ENCODE data around the gene NPY5R.

NPY5R gene

DNA sequence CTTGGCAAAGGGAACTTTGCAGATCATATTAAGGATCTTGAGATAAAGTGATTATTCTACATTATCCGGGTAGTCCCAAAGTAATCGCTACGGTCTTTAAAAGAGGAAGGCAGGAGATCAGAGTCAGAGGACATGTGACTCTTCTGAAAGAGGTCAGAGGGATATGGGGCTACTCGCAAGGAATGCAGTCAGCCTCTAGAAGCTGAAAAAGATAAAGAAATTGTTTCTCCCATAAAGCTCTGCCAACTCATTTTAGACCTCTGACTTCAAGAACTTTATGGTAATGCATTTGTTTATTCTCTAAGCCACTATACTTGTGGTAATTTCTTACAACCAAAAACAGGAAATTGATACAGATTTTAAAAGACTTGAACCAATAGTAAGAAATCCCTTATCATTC, 48.6 kb downstream of the NPY5R start:
- ChIA-PET POLR2A (ENCODE audit: low non-redundant PET) (no interaction called here), CTCF (interaction anchor here (0.6 kb wide), 1 partner anchor 31 kb away, joined by 3 read pairs; no protein-coding TSS in a partner anchor)
- no peak overlapping the region for H3K27ac ChIP-seq
- DNase-seq (ENCODE audit: low spot score) = no peak
- TF ChIP-seq, protein P1, sequence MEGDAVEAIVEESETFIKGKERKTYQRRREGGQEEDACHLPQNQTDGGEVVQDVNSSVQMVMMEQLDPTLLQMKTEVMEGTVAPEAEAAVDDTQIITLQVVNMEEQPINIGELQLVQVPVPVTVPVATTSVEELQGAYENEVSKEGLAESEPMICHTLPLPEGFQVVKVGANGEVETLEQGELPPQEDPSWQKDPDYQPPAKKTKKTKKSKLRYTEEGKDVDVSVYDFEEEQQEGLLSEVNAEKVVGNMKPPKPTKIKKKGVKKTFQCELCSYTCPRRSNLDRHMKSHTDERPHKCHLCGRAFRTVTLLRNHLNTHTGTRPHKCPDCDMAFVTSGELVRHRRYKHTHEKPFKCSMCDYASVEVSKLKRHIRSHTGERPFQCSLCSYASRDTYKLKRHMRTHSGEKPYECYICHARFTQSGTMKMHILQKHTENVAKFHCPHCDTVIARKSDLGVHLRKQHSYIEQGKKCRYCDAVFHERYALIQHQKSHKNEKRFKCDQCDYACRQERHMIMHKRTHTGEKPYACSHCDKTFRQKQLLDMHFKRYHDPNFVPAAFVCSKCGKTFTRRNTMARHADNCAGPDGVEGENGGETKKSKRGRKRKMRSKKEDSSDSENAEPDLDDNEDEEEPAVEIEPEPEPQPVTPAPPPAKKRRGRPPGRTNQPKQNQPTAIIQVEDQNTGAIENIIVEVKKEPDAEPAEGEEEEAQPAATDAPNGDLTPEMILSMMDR (conservative IDR thresholded peaks at IDR 0.05; ENCODE audit: low read depth) = no peak

DNA sequence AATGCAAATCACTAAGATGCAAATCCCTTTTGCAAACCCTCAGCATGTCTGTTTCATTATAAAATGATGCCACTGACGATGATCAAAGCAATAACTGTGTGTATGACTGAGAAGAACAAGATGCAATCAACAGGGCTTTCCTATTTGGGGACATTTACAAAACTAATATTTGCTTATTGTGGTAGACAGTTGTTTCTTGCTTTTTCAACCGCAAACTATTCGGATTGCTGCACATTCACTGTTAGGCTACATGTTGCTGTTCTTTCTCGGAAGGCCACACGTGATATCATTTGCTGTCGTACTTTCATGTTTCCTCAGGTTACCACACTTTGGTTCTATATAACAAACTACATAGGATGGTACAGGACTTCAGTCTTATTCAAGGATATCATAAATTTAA, 49.8 kb downstream of the NPY5R start:
- no peak for DNase-seq (ENCODE audit: low spot score)
- ChIA-PET POLR2A (ENCODE audit: low non-redundant PET) (no interaction called here), CTCF (no interaction called here)
- no peak overlapping the region for H3K27ac ChIP-seq
- TF ChIP-seq, protein P1 (conservative IDR thresholded peaks at IDR 0.05; ENCODE audit: low read depth) = no peak

DNA sequence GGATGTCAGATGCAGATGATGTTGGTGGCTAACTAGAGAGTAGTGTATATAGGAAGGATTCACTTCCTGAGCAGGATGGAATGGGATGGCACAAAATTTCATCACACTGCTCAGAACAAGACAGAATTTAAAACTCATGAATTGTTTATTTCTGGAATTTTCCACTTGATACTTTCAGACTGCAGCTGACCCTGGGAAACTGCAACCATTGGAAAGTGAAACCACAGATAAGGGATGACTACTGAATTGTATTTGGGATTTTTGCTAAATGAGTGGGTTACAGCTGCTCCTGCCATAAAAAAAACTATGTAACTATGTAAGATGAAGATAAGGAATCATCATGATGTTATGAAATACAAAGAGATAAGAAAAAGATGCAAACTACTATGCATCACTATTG, 51.4 kb downstream of the NPY5R start:
- CTCF ChIA-PET = no interaction called here

DNA sequence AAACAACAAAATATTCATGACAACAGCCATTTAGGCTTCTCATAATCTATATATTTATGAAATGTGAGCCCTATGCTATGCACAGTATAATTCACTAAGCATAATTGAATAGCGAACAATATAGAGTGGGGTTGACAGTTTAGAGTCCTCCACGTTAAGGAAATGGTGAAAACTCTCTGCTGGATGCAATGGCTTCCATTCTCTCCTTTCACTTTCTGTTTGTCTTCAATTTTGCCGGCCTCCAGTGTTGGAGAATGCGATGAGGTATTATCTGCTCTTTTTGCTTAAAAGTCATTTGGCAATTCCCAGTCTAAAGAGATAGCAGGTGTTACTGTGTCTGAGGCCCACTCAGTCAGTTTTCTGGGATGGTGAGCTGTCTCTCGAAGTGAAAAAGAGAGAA, 52.1 kb downstream of the NPY5R start:
- ChIA-PET CTCF (no interaction called here), POLR2A (ENCODE audit: low non-redundant PET) (no interaction called here)
- no peak for DNase-seq (ENCODE audit: low spot score)
- TF ChIP-seq, protein P1 (conservative IDR thresholded peaks at IDR 0.05; ENCODE audit: low read depth) = no peak
- H3K27ac ChIP-seq = no peak overlapping the region

More for the DNA sequence above, 51.4 kb downstream of the NPY5R start:
- no peak overlapping the region for H3K27ac ChIP-seq
- no peak for DNase-seq (ENCODE audit: low spot score)
- TF ChIP-seq, protein P1 (conservative IDR thresholded peaks at IDR 0.05; ENCODE audit: low read depth) = no peak
- POLR2A ChIA-PET (ENCODE audit: low non-redundant PET) = no interaction called here

DNA sequence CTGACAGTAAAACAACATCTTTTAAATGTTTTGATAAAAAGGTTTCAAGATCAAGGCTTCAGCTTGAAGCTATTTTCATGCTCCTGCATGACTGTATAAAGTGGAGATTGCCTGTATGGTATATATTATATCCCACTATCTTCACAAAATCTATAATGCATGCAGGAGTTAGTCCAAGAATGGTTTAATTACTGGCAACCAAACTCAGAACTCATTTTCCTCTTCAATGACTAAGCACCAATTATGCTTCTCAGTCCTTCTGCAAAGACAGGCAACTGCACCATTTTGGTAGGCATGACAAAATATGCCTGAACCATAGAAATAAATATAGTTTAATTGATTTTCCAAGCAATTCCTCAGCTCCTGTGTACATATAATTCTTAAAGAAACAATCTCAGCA, 54.5 kb downstream of the NPY5R start:
- POLR2A ChIA-PET (ENCODE audit: low non-redundant PET) = no interaction called here

DNA sequence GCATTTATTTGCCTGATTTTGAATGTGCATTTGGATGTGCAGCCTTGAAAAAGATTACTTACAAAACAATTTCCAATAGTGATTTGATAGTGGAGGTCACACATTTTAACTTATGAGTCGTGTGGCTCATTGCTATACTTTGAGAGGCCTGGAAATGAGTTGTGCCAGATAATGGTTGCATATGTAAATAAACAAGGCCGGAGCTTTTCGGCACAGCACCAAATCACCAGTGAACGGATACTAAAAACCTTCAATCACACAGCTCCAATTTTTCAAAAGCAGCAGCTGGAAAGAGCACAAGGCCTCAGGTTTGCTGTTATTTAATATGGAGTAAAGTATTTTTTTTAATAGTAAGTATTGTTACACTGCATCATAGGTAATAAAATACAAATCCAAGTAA, 57.2 kb downstream of the NPY5R start:
- DNase-seq (ENCODE audit: low spot score) = no peak
- TF ChIP-seq, protein P1 (conservative IDR thresholded peaks at IDR 0.05; ENCODE audit: low read depth) = no peak
- POLR2A ChIA-PET (ENCODE audit: low non-redundant PET) = no interaction called here
- CTCF ChIA-PET = no interaction called here
- H3K27ac ChIP-seq = no peak overlapping the region

More for the DNA sequence above, 54.5 kb downstream of the NPY5R start:
- no peak overlapping the region for H3K27ac ChIP-seq
- no peak for DNase-seq (ENCODE audit: low spot score)
- TF ChIP-seq, protein P1 (conservative IDR thresholded peaks at IDR 0.05; ENCODE audit: low read depth) = no peak
- CTCF ChIA-PET = no interaction called here

Measured in RWPE1 (cell line).